Ovary (tissue), 9 donors: Measurements from ENCODE around the gene CLK4. TPM values are rescaled to one million over a fixed set of nuclear protein-coding genes. Genes with fewer than 3 reads are reported as not detected.

ENCODE experiments used
- DNase-seq, 5 donors: peaks; one replicate each; pipeline ENCODE4 v3.0.0-alpha.2; 2019 to 2020
- H3K27ac ChIP-seq, 2 donors: fragments of 200-600 bp; one replicate each; pipeline versions ENCODE4 v1.5.1 to v1.8.0; 2019 to 2022
- H3K27me3 ChIP-seq: fragments of 200-600 bp; one replicate; pipeline ENCODE4 v1.8.0; 2022
- H3K36me3 ChIP-seq: fragments of 200-600 bp; sonication (generic); one replicate; pipeline ENCODE4 v1.5.1; 2019
- H3K4me1 ChIP-seq: one replicate; pipeline ENCODE4 v1.8.1; 2013; ENCODE audit warnings: mild to moderate bottlenecking, moderate library complexity; ENCODE audit not compliant: insufficient read depth
- H3K4me3 ChIP-seq: fragments of 200-600 bp; sonication (generic); one replicate; pipeline ENCODE4 v1.5.1; 2017
- H3K9me3 ChIP-seq, 2 donors: fragments of 200-600 bp in 1 of 2; sonication (generic) in 1 of 2; one replicate each; pipeline versions ENCODE4 v1.5.1 to v1.8.1; 2013 to 2019; ENCODE audit warnings: mild to moderate bottlenecking in 1 of 2, moderate library complexity in 1 of 2
- CTCF ChIP-seq, 3 donors: fragments of 450-650 bp in 2 of 3; fragments of 200-600 bp in 1 of 3; IDR thresholded peaks; one replicate each; pipeline versions ENCODE4 v1.5.1 to v1.8.0; 2016 to 2022; ENCODE audit warnings: antibody characterized with exemption in 3 of 3, mild to moderate bottlenecking in 1 of 3
- EP300 ChIP-seq: sonication (generic); formaldehyde crosslinking; IDR thresholded peaks from one replicate; pipeline ENCODE4 v1.6.1; 2017; ENCODE audit warnings: antibody characterized with exemption
- POLR2A ChIP-seq: fragments of 450-650 bp; IDR thresholded peaks from one replicate; pipeline ENCODE4 v1.6.1; 2017; ENCODE audit warnings: antibody characterized with exemption, mild to moderate bottlenecking, moderate library complexity
- WGBS, 3 donors: extraction: QIAGEN DNeasy Blood & Tissue Kit in 1 of 3; methylation state at CpG; one replicate each; pipeline versions ENCODE4 v1.1.5 to v1.1.7; 2013 to 2017; 5-methylcytosine and 5-hydroxymethylcytosine counted together
- intact Hi-C, 4 donors: fragments of 100-400 bp; cut with DNase I; formaldehyde crosslinking; loops; one replicate each; pipeline versions ENCODE4 v1.11.0 to v1.15.1; 2022 to 2023
- polyA plus RNA-seq, 2 donors: library from polyadenylated mRNA; stranded (reverse); fragments of 200-250 nt in 1 of 2; fragments of 350-450 nt in 1 of 2; fragmentation: Illumina TruSeq in 1 of 2; extraction: RNeasy Lipid Tissue Mini Kit (QIAGEN cat#74804) in 1 of 2; gene quantifications; one replicate each; pipeline ENCODE4 v1.2.3, GENCODE V29; 2013 to 2014
- total RNA-seq, 7 donors: library from RNA; depleted of rRNA in 2 of 7; stranded (reverse); fragments of >200 nt in 2 of 7; fragmentation: NEBNext Ultra II Directional in 3 of 7; extraction: Animal tissue kit (Norgen Biotek cat#: 25700) in 3 of 7; gene quantifications; one replicate each; pipeline versions ENCODE4 v1.1.0 to v1.2.4, GENCODE V29; 2016 to 2023
- donor health status: DM: no; HTN: no; CAD: no; lungs with moderate emphysema.
- donor health status: DM: no; HTN: no; CAD: no.
- donor health status: Bipolar disorder and iron deficiency.
- donor health status: DM: yes; HTN: yes; CAD: no.
- donor health status: DM: no; HTN: no; CAD: no.
- donor health status: DM: yes; HTN: yes; CAD: no.

The CLK4 gene
- total and polyA plus RNA-seq, 9 donors: 21.2 to 40.1 (median 25.5) TPM

GRCh38 chr5:178672630-178673029 is 45.8 kb upstream of the CLK4 start:
- no peaks in the 10 kb centered on the region for H3K36me3 ChIP-seq
- intact Hi-C loops: no loop called here
- H3K4me1 ChIP-seq: no peaks in the 10 kb centered on the region
- DNase-seq: no peak
- no peak overlapping the region for H3K27ac ChIP-seq
- WGBS, 3 donors: 85 to 93% (median 89%) methylated on average over 4 of the region's 4 CpGs
- no peaks in the 10 kb centered on the region for H3K9me3 ChIP-seq
- no peak overlapping the region for H3K4me3 ChIP-seq
- no peaks in the 10 kb centered on the region for H3K27me3 ChIP-seq
- TF ChIP-seq CTCF (IDR thresholded peaks at IDR 0.05) (no peak), EP300 (no peak), POLR2A (no peak)

GRCh38 chr5:178671602-178672144 is 44.8 kb upstream of the CLK4 start:
- Histone ChIP-seq H3K4me1 (no peaks in the 10 kb centered on the region), H3K9me3 (no peaks in the 10 kb centered on the region), H3K4me3 (no peak overlapping the region), H3K27me3 (no peaks in the 10 kb centered on the region), H3K36me3 (no peaks in the 10 kb centered on the region), H3K27ac (no peak overlapping the region)
- 50 to 55% (median 51%) methylated on average over 7 of the region's 7 CpGs for WGBS, 3 donors
- intact Hi-C loops: no loop called here
- TF ChIP-seq EP300: no peak
- no peak for TF ChIP-seq POLR2A
- TF ChIP-seq CTCF (IDR thresholded peaks at IDR 0.05): no peak
- no peak for DNase-seq

GRCh38 chr5:178670351-178670885 is 43.6 kb upstream of the CLK4 start:
- H3K27ac ChIP-seq: no peak overlapping the region
- intact Hi-C loops: no loop called here
- TF ChIP-seq CTCF (IDR thresholded peaks at IDR 0.05) (no peak), POLR2A (no peak), EP300 (no peak)
- DNase-seq: no peak
- H3K27me3 ChIP-seq: no peaks in the 10 kb centered on the region
- 86 to 91% (median 89%) methylated on average over 10 of the region's 10 CpGs for WGBS, 3 donors
- H3K36me3 ChIP-seq: no peaks in the 10 kb centered on the region
- H3K4me3 ChIP-seq: no peak overlapping the region
- H3K4me1 ChIP-seq: no peaks in the 10 kb centered on the region
- H3K9me3 ChIP-seq: no peaks in the 10 kb centered on the region

- H3K4me1 ChIP-seq: no peaks in the 10 kb centered on the region
- H3K4me3 ChIP-seq: no peak overlapping the region
- no peaks in the 10 kb centered on the region for H3K36me3 ChIP-seq
- TF ChIP-seq POLR2A (no peak), EP300 (no peak), CTCF (IDR thresholded peaks at IDR 0.05) (no peak)
- no peak overlapping the region for H3K27ac ChIP-seq
- DNase-seq: no peak
- no peaks in the 10 kb centered on the region for H3K27me3 ChIP-seq
- intact Hi-C loops: no loop called here
- H3K9me3 ChIP-seq: no peaks in the 10 kb centered on the region
- 86 to 93% (median 92%) methylated on average over 7 of the region's 7 CpGs for WGBS, 3 donors
These were observed 41.7 kb upstream of the CLK4 start for GRCh38 chr5:178668579-178668978.
